Suprapubic skin (tissue), 4 donors: ENCODE measurements around the gene TCF21. TPM values are rescaled to one million over a fixed set of nuclear protein-coding genes. Genes with fewer than 3 reads are reported as not detected.

ENCODE experiments used
- DNase-seq, 2 donors: peaks; one replicate each; pipeline ENCODE4 v3.0.0-alpha.2; 2019; ENCODE audit warnings: low spot score in 2 of 2
- H3K27ac ChIP-seq: fragments of 200-600 bp; sonication (generic); one replicate; pipeline ENCODE4 v1.5.1; 2019
- H3K27me3 ChIP-seq: fragments of 200-600 bp; sonication (generic); one replicate; pipeline ENCODE4 v1.5.1; 2019
- H3K36me3 ChIP-seq: fragments of 200-600 bp; sonication (generic); one replicate; pipeline ENCODE4 v1.5.1; 2019
- H3K4me1 ChIP-seq: fragments of 200-600 bp; sonication (generic); one replicate; pipeline ENCODE4 v1.5.1; 2019
- H3K4me3 ChIP-seq: fragments of 200-600 bp; sonication (generic); one replicate; pipeline ENCODE4 v1.5.1; 2019; ENCODE audit warnings: mild to moderate bottlenecking
- H3K9me3 ChIP-seq: fragments of 200-600 bp; sonication (generic); one replicate; pipeline ENCODE4 v1.5.1; 2019
- EP300 ChIP-seq: sonication (generic); formaldehyde crosslinking; IDR thresholded peaks from one replicate; pipeline ENCODE4 v1.6.1; 2017; ENCODE audit warnings: antibody characterized with exemption
- POLR2A ChIP-seq, 2 donors: fragments of 450-650 bp; IDR thresholded peaks; one replicate each; pipeline ENCODE4 v1.6.1; 2017; ENCODE audit warnings: antibody characterized with exemption in 2 of 2, mild to moderate bottlenecking in 2 of 2, moderate library complexity in 2 of 2
- POLR2AphosphoS5 ChIP-seq, 3 donors: sonication (generic); formaldehyde crosslinking; IDR thresholded peaks; one replicate each; pipeline ENCODE4 v1.6.1; 2017; ENCODE audit warnings: antibody characterized with exemption in 3 of 3
- WGBS: methylation state at CpG from one replicate; pipeline ENCODE4 v1.1.5; 2018; 5-methylcytosine and 5-hydroxymethylcytosine counted together
- total RNA-seq, 4 donors: library from RNA; depleted of rRNA; stranded (reverse); fragments of >200 nt; gene quantifications; one replicate each; pipeline ENCODE4 v1.1.0, GENCODE V29; 2016
- TF ChIP-seq, protein P1 (sequence below), 2 donors: fragments of 200-600 bp in 1 of 2; fragments of 450-650 bp in 1 of 2; sonication (generic) in 1 of 2; IDR thresholded peaks; one replicate each; pipeline ENCODE4 v1.5.1; 2016 to 2019; ENCODE audit warnings: antibody characterized with exemption in 2 of 2, mild to moderate bottlenecking in 1 of 2, moderate library complexity in 1 of 2

TCF21 gene
- total RNA-seq, 4 donors from 2014 or later, result not detected

DNA sequence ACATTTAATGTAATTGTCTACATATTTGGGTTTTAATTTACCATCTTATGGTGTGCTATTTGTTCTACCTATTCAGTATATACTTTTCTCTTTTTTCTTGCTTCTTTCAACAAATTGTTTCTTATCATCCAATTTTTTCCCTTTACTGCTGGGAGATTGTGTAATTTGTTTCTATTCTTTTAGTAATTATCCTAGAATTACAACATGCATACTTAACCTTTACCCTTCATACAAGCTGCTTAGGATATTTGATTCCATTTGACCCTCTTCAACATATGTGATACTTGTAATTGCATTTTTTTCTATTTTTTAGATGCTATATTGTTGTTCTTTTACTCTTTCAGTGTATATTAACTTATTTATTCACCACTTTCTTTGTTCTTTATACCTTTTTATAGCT is 49.0 kb downstream of the TCF21 start:
- H3K27ac ChIP-seq, result no peak overlapping the region
- no peaks in the 10 kb centered on the region for H3K9me3 ChIP-seq
- no peaks in the 10 kb centered on the region for H3K4me1 ChIP-seq
- H3K36me3 ChIP-seq, result no peaks in the 10 kb centered on the region
- TF ChIP-seq POLR2A (IDR thresholded peaks at IDR 0.05), result no peak
- no peak for TF ChIP-seq EP300
- TF ChIP-seq, protein P1, sequence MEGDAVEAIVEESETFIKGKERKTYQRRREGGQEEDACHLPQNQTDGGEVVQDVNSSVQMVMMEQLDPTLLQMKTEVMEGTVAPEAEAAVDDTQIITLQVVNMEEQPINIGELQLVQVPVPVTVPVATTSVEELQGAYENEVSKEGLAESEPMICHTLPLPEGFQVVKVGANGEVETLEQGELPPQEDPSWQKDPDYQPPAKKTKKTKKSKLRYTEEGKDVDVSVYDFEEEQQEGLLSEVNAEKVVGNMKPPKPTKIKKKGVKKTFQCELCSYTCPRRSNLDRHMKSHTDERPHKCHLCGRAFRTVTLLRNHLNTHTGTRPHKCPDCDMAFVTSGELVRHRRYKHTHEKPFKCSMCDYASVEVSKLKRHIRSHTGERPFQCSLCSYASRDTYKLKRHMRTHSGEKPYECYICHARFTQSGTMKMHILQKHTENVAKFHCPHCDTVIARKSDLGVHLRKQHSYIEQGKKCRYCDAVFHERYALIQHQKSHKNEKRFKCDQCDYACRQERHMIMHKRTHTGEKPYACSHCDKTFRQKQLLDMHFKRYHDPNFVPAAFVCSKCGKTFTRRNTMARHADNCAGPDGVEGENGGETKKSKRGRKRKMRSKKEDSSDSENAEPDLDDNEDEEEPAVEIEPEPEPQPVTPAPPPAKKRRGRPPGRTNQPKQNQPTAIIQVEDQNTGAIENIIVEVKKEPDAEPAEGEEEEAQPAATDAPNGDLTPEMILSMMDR (IDR thresholded peaks at IDR 0.05), result no peak
- no peak overlapping the region for H3K4me3 ChIP-seq
- DNase-seq, result no peak
- H3K27me3 ChIP-seq, result no peaks in the 10 kb centered on the region

DNA sequence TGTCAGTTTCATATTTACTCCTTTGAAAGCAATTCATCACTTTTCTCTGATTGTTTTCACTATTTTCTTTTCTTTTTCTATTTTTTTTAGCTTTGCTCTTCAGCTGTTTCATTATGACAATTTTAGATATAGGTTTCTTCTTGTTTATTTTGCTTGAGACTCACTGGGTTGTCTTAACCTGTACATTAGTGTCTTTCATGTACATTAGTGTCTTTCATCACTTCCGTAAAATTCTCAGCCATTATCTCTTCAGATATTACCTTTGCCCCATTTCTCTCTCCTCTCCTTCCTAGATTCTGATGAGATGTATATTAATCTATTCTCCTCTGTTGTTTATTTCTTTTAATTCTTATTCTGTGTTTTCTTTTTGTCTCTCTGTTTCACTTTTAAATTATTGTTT is 49.6 kb downstream of the TCF21 start:
- H3K4me3 ChIP-seq, result no peak overlapping the region
- TF ChIP-seq EP300 (no peak), POLR2AphosphoS5 (IDR thresholded peaks at IDR 0.05) (no peak), POLR2A (IDR thresholded peaks at IDR 0.05) (no peak)
- TF ChIP-seq, protein P1 (IDR thresholded peaks at IDR 0.05), result no peak
- H3K4me1 ChIP-seq, result no peaks in the 10 kb centered on the region
- H3K27ac ChIP-seq, result no peak overlapping the region
- no peaks in the 10 kb centered on the region for H3K36me3 ChIP-seq
- no peaks in the 10 kb centered on the region for H3K9me3 ChIP-seq
- H3K27me3 ChIP-seq, result no peaks in the 10 kb centered on the region
- 97% methylated on average over 1 of the region's 1 CpG for WGBS
- DNase-seq, result no peak

DNA sequence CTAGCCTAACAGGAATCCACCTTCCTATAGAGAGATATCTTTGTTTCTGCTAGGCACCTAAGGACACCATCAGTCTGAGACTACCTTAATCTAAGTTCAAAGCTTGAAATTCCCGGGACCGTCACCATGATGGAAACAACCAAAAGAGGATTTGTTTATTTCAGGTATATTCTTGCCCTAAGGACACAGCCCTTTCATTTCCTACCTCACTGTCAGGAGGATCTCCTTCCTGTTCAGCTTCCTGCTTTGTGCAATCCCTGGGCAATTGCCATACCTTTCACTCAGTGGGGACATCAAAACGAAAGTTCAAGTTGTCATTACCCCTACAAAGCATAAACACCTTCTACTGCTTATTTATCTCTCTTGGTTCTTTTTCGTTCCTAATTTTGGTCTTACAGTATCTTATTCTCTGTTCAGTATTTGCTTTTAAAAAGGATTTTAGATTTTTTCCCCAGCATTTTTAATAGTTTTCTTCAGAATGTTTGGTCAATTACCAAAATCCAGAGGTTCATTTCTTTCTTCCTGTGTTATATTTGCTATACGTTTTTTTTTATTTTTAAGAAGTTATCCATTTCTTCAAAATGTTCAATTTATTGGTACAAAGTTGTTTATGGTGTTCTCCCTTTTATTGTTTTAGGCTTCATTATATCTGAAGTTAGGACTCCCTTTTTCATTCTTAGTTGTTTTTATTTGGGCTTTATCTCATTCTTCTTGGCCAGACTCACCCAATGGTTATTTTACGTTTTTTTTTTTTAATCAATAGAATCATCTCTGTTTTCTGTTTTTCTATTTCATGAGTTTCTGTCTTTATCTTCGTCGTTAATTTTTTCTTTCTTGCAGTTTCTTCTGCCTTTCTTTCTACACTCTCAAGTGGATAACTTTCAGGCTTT is 51.1 kb downstream of the TCF21 start:
- no peak for DNase-seq
- TF ChIP-seq POLR2A (IDR thresholded peaks at IDR 0.05) (no peak), POLR2AphosphoS5 (IDR thresholded peaks at IDR 0.05) (no peak), EP300 (no peak)
- TF ChIP-seq, protein P1 (IDR thresholded peaks at IDR 0.05), result no peak
- WGBS, result 67% methylated on average over 8 of the region's 8 CpGs
- Histone ChIP-seq H3K27me3 (no peaks in the 10 kb centered on the region), H3K27ac (no peak overlapping the region), H3K4me3 (no peak overlapping the region), H3K9me3 (no peaks in the 10 kb centered on the region), H3K4me1 (no peaks in the 10 kb centered on the region), H3K36me3 (no peaks in the 10 kb centered on the region)

Other genes starting within 250 kb of the TCF21 start
- gene TBPL1, start 64.1 kb downstream of the TCF21 start, total RNA-seq, result 10 to 100 TPM; 10.2 to 15.3 (median 13.7) TPM
- gene SLC2A12, start 163.5 kb downstream of the TCF21 start, total RNA-seq, result 10 to 100 TPM in 1 of 4 donors, 1 to 10 TPM in 3; 3.5 to 12.7 (median 8.2) TPM